GOT3 (cell line): ENCODE results near the gene RXFP2.

Source experiments
- DNase-seq: peaks from one replicate; lab custom pipeline; 2025; ENCODE audit warnings: mixed read lengths; lab: John Stamatoyannopoulos, UW

RXFP2 gene

GRCh38 chr13:31827707-31828106 is 88.4 kb downstream of the RXFP2 start:
- no peak for DNase-seq

GRCh38 chr13:31835932-31836331 is 96.6 kb downstream of the RXFP2 start:
- no peak for DNase-seq

- DNase-seq: no peak
Observed at GRCh38 chr13:31843044-31843443, 103.7 kb downstream of the RXFP2 start.

GRCh38 chr13:31846182-31846938 is 107.0 kb downstream of the RXFP2 start:
- peak; percentile 43 for DNase-seq

DNA sequence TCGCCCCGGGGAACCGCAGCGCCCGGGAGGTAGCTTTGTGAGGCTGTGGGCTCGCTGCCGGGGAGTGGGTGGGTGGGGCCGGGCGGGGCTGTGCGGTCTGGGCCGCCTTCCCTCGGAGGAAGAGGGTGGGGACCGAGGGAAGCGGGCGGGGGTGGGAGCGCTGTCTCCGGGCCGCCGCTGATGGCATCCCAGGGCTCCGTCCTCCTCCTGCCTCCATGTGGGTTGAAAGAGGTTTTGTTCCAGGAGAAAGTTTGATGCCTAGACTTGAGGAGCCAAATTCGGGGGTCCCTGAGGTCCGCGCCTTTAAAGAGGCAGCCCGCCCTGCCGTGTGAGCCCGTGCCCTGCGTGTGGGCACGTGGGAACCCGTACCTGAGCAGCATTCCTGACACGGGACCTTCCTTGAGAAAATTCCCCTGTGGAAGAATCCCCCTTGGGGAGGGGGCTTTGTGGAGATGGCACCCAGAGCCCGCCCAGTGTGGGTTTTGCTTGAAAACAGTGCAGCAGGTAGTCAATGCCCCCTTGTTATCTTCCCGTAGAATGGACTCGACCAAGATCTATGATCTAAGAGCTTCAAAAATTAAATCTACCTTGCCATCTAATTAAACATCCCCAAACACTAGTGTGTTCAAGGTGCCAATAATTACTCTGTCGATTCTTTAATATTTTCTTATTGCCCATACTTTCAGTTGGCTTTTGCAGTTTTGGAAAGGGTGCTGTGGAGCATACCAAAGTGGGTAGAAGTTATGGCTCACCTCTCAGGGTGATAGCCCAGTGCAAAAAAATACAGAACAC is 107.8 kb downstream of the RXFP2 start:
- DNase-seq: no peak

DNA sequence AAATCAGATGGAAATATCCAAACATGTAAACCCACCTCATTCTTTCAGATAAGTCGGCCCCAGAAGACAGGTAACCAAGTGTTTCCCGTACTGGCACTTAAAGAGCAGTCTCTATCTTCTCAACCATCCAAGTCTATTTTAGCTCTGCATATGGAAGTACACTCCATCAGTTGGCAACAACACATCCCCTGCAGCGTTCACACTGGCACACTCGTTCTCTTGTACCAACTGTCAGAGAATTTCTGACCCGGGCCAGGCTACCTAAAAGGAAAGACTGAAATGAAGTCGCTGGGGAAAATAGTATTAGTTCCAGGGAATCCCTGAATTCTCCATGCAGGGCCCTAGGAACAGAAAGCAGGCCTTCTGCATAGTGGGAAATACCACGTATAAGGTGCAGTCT is 109.3 kb downstream of the RXFP2 start:
- no peak for DNase-seq

GRCh38 chr13:31849206-31849605 is 109.9 kb downstream of the RXFP2 start:
- no peak for DNase-seq

GRCh38 chr13:31850041-31850555 is 110.8 kb downstream of the RXFP2 start:
- no peak for DNase-seq

DNA sequence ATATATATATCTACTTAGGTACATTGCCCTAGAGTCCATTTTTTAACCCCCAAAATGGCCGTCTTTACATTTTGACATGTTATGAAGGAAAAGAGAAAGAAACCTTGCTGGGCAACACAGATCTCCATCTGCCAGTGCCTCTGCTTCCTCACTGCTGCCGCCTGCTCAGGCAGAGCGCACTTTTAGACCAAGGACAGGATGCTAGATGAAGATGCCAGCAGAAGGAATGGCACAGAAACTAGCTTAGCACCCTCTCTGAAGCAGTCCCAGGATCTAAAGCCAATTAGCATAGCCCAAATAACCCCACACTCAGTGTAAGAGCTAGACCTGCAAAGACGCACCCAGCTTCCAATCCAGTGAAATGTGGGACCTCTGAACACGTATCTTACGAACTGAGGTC is 111.9 kb downstream of the RXFP2 start:
- DNase-seq: no peak
